Smooth muscle cell (in vitro differentiated cells): Measurements from ENCODE around the gene A3GALT2. TPM values are rescaled to one million over a fixed set of nuclear protein-coding genes. Genes with fewer than 3 reads are reported as not detected.

Experiments used
- DNase-seq: peaks from one replicate; lab custom pipeline; 2025; ENCODE audit not compliant: unreplicated experiment; lab: John Stamatoyannopoulos, UW
- H2AFZ ChIP-seq: fragments of 200-600 bp; sonication (generic); 2 replicates; pipeline ENCODE4 v1.6.0; 2016; ENCODE audit warnings: antibody characterized with exemption, low read depth, mild to moderate bottlenecking
- H3F3A ChIP-seq: fragments of 200-600 bp; sonication (generic); 2 replicates; pipeline ENCODE4 v1.6.0; 2017; ENCODE audit warnings: antibody characterized with exemption, low read depth
- H3K27ac ChIP-seq: fragments of 200-600 bp; sonication (generic); 2 replicates; pipeline ENCODE4 v1.5.1; 2016; ENCODE audit warnings: low read depth, mild to moderate bottlenecking
- H3K27me3 ChIP-seq: fragments of 200-600 bp; sonication (generic); 2 replicates; pipeline ENCODE4 v1.6.1; 2016; ENCODE audit warnings: low read depth, mild to moderate bottlenecking
- H3K36me3 ChIP-seq: fragments of 200-600 bp; sonication (generic); 2 replicates; pipeline ENCODE4 v1.5.1; 2016; ENCODE audit warnings: low read depth
- H3K4me1 ChIP-seq: fragments of 200-600 bp; sonication (generic); 2 replicates; pipeline ENCODE4 v1.5.1; 2016; ENCODE audit warnings: low read depth
- H3K4me2 ChIP-seq: fragments of 200-600 bp; sonication (generic); 2 replicates; pipeline ENCODE4 v1.6.0; 2016; ENCODE audit warnings: mild to moderate bottlenecking
- H3K4me3 ChIP-seq: fragments of 200-600 bp; sonication (generic); 2 replicates; pipeline ENCODE4 v1.5.1; 2016; ENCODE audit warnings: mild to moderate bottlenecking
- H3K79me2 ChIP-seq: fragments of 200-600 bp; sonication (generic); 2 replicates; pipeline ENCODE4 v1.6.0; 2016; ENCODE audit warnings: low read depth, mild to moderate bottlenecking
- H3K9ac ChIP-seq: fragments of 200-600 bp; sonication (generic); 2 replicates; pipeline ENCODE4 v1.6.0; 2016; ENCODE audit warnings: low read depth
- H3K9me3 ChIP-seq: fragments of 200-600 bp; sonication (generic); replicated peaks from 2 replicates; pipeline ENCODE4 v1.5.1; 2016; ENCODE audit warnings: low read depth
- H4K20me1 ChIP-seq: fragments of 200-600 bp; sonication (generic); 2 replicates; pipeline ENCODE4 v1.6.0; 2016; ENCODE audit warnings: low read depth
- CTCF ChIP-seq: fragments of 200-600 bp; sonication (generic); IDR thresholded peaks from 2 replicates; pipeline ENCODE4 v1.5.1; 2017; ENCODE audit warnings: borderline replicate concordance, mild to moderate bottlenecking, antibody characterized with exemption; ENCODE audit not compliant: insufficient read depth, poor library complexity, severe bottlenecking
- WGBS: methylation state at CpG from one replicate; pipeline ENCODE4 v1.1.7; 2016; ENCODE audit warnings: low lambda C conversion rate; 5-methylcytosine and 5-hydroxymethylcytosine counted together
- polyA plus RNA-seq: library from polyadenylated mRNA; unstranded; fragments of >200 nt; fragmentation: Nextera tagmentation; extraction: Ambion mirVana; gene quantifications from 2 replicates; pipeline ENCODE4 v1.2.1, GENCODE V29; 2016
- total RNA-seq: library from RNA; depleted of rRNA; stranded (reverse); fragments of >200 nt; gene quantifications from 2 replicates; pipeline ENCODE4 v1.2.3, GENCODE V29; 2014

A3GALT2 gene
- total and polyA plus RNA-seq, 2 experiments from 2014 or later: not detected

GRCh38 chr1:33271666-33272505 lies 49.0 kb downstream of the A3GALT2 start:
- no peaks in the 10 kb centered on the region for H3F3A ChIP-seq
- no peaks in the 10 kb centered on the region for H3K36me3 ChIP-seq
- H3K27me3 ChIP-seq: no peaks in the 10 kb centered on the region
- no peaks in the 10 kb centered on the region for H3K9me3 ChIP-seq
- TF ChIP-seq CTCF: no peak
- no peak overlapping the region for H3K4me3 ChIP-seq
- no peak overlapping the region for H3K4me2 ChIP-seq
- H3K79me2 ChIP-seq: peaks cover 46% of the 10 kb centered on the region
- H3K27ac ChIP-seq: no peak overlapping the region
- no peak overlapping the region for H3K9ac ChIP-seq
- 97% methylated on average over 13 of the region's 13 CpGs for WGBS
- H3K4me1 ChIP-seq: no peaks in the 10 kb centered on the region
- H4K20me1 ChIP-seq: peaks cover 93% of the 10 kb centered on the region
- no peak overlapping the region for H2AFZ ChIP-seq
- DNase-seq: no peak

GRCh38 chr1:33270808-33271465 lies 50.0 kb downstream of the A3GALT2 start:
- DNase-seq: no peak
- no peaks in the 10 kb centered on the region for H3K9me3 ChIP-seq
- no peak overlapping the region for H3K4me2 ChIP-seq
- no peak overlapping the region for H2AFZ ChIP-seq
- no peaks in the 10 kb centered on the region for H3K27me3 ChIP-seq
- H3F3A ChIP-seq: no peaks in the 10 kb centered on the region
- no peak for TF ChIP-seq CTCF
- 98% methylated on average over 7 of the region's 7 CpGs for WGBS
- H3K4me3 ChIP-seq: no peak overlapping the region
- peaks cover 100% of the 10 kb centered on the region for H4K20me1 ChIP-seq
- H3K36me3 ChIP-seq: no peaks in the 10 kb centered on the region
- peaks cover 52% of the 10 kb centered on the region for H3K79me2 ChIP-seq
- no peaks in the 10 kb centered on the region for H3K4me1 ChIP-seq
- H3K9ac ChIP-seq: no peak overlapping the region
- no peak overlapping the region for H3K27ac ChIP-seq

GRCh38 chr1:33270379-33270778 lies 50.5 kb downstream of the A3GALT2 start:
- H3K36me3 ChIP-seq: no peaks in the 10 kb centered on the region

More at GRCh38 chr1:33270379-33270778, 50.5 kb downstream of the A3GALT2 start:
- no peaks in the 10 kb centered on the region for H3F3A ChIP-seq
- no peak overlapping the region for H3K4me2 ChIP-seq
- no peak overlapping the region for H3K4me3 ChIP-seq
- no peak overlapping the region for H3K27ac ChIP-seq
- no peaks in the 10 kb centered on the region for H3K9me3 ChIP-seq
- no peak overlapping the region for H3K9ac ChIP-seq
- WGBS: 94% methylated on average over 5 of the region's 5 CpGs
- peaks cover 100% of the 10 kb centered on the region for H4K20me1 ChIP-seq
- no peak for TF ChIP-seq CTCF
- peaks cover 58% of the 10 kb centered on the region for H3K79me2 ChIP-seq
- no peak for DNase-seq
- no peaks in the 10 kb centered on the region for H3K27me3 ChIP-seq
- no peaks in the 10 kb centered on the region for H3K4me1 ChIP-seq
- H2AFZ ChIP-seq: no peak overlapping the region
